22Rv1 (cell line): ENCODE data around the gene RHBDD1.

Experiments
- H3K27ac ChIP-seq: fragments of 450-650 bp; 2 replicates; pipeline ENCODE4 v1.5.1; 2017
- ZFX ChIP-seq: fragments of 450-650 bp; IDR thresholded peaks from 2 replicates; pipeline ENCODE4 v1.6.1; 2017; ENCODE audit warnings: antibody characterized with exemption, borderline replicate concordance
- TF ChIP-seq, protein P1 (sequence below): fragments of 450-650 bp; IDR thresholded peaks from 2 replicates; pipeline ENCODE4 v1.5.1; 2017; ENCODE audit warnings: mild to moderate bottlenecking

The RHBDD1 gene

DNA sequence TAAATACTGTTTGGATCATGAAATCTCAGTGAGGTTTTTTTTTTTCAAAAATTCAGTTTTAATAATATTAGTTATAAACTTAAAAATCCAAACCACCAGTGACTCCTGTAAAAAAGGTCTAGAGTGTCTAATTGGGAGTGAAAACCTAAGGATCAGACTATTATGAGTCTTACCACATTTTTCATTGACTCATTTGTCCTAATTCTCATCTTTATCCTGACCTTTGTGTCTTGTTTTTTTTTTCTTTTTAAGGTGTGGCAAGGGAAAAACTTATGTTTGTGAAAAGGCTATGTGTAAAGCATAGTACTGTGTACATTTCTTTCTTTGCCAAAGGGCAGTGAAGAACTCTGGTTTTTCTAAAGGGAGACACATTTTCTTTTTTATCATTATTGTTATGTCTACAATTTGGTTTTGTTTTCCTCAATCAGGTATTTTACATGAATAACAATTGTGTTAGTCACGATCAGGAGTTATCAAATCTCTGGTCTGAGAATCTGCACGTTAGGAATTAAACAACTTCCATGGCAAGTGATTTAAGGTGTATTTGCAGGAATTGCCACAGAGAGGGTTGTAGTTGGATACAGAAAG is 52.6 kb downstream of the RHBDD1 start:
- no peak for TF ChIP-seq ZFX
- TF ChIP-seq, protein P1, sequence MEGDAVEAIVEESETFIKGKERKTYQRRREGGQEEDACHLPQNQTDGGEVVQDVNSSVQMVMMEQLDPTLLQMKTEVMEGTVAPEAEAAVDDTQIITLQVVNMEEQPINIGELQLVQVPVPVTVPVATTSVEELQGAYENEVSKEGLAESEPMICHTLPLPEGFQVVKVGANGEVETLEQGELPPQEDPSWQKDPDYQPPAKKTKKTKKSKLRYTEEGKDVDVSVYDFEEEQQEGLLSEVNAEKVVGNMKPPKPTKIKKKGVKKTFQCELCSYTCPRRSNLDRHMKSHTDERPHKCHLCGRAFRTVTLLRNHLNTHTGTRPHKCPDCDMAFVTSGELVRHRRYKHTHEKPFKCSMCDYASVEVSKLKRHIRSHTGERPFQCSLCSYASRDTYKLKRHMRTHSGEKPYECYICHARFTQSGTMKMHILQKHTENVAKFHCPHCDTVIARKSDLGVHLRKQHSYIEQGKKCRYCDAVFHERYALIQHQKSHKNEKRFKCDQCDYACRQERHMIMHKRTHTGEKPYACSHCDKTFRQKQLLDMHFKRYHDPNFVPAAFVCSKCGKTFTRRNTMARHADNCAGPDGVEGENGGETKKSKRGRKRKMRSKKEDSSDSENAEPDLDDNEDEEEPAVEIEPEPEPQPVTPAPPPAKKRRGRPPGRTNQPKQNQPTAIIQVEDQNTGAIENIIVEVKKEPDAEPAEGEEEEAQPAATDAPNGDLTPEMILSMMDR: no peak
- H3K27ac ChIP-seq: no peak overlapping the region

DNA sequence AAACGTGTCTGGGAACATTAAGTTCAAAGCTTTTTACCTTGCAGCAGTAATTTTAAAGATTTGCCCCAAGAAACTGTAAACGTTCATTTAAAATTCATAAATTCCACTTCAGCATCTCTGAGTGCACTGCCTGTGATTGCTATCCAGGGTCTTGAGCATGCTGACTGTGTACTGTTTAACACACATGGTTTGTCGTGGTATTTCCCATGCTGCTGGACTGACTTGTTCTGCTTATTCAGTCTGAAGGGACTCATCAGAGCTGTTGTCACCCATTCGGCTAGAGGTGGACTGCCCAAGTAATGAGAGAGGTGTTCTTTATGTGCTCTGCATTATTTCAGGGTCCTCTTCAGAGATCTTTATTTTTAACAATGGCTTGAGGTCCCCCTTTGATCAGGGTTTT is 53.1 kb downstream of the RHBDD1 start:
- no peak overlapping the region for H3K27ac ChIP-seq
- no peak for TF ChIP-seq ZFX
- TF ChIP-seq, protein P1: no peak

DNA sequence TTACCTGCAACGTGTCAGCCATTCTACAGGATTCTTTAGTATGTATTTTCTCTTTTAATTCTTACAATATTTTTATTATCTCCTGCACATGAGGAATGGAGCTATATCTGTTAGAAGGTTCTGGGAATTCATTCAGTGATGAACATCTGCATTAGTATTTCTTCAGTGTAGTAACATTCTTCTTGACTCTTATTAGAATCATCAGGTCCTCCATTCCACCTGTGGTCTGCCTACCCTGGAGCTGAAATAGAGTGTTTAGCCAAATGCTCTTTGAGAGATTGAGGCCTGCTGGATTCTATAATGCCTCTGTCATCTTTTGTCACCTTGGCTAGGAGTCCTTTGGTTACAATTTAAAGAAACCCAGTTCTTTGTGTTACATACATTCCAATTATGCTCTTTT is 54.4 kb downstream of the RHBDD1 start:
- H3K27ac ChIP-seq: no peak overlapping the region
- no peak for TF ChIP-seq ZFX
- TF ChIP-seq, protein P1: no peak

DNA sequence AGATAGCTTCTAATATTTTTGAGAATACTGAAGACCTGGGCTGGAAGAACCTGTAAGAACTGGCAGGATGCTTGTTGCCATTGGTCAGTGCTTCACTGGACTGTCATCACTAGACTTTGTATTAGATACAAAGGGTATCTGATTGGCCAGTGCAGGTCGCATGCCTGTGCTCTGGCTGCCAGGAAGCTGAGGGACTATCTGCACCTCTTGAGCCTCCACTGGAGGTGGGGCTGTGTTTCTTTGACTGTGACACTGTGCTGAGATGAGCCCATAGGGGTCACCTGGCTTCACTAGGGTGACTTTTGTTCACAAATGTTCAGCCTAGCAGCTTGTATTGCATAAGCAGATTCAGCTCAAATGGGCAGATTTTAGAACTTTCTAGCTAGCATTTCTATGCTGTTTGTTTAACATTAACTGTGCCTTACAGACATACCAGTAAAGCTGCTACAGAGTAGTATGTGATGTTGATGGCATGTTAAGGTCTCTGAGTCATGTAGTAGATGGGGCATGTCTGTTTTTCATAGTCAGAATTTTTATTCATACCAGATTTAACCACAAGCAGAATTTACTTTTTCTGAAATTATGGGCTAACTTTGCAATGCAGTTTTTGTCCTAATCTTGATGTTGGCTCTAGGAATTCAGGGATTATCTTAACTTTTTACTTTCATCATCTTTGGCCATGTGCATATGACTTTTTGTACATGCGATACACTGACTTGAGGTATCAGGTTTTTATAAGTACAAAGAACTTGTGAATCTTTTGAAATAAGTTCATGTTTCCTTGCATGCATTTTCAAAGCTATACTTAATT is 56.1 kb downstream of the RHBDD1 start:
- TF ChIP-seq, protein P1: no peak
- TF ChIP-seq ZFX: no peak
- no peak overlapping the region for H3K27ac ChIP-seq

DNA sequence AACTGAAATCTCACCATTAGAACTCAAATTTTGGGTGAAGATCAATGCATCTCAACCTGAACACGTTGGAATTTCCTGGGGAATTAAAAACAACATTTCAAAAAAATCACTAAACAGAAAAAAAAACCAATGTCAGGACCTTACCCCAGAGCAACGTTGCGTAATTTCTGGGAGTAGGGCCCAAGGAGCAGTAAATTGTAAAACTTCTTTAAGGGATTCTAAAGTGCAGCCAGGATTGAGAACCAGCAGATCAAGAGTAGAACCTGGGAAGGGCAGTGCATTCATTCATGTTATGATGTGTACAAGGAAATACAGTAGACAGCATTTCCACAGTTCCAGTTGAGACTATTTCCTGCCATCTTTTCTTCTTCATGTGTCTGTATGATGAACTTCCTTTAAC is 56.9 kb downstream of the RHBDD1 start:
- no peak overlapping the region for H3K27ac ChIP-seq
- TF ChIP-seq, protein P1: no peak
- TF ChIP-seq ZFX: no peak

DNA sequence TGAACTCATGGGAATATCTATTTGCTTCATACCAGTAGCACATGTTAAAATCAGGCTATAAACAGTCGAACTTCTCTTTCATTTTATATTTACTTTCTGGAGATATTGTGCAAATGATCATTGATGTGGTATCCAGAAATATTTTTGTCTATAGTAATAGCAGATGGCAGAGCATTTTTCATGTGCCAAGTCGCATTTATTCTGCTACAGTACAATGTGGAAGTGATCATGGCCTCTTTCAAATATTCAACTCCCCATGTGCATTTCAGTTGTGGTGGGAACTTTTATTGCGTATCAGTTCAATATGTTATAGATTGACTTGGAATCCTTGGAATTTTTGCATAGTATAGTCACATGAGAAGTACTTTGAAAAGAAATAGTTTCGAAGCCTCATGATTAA is 57.4 kb downstream of the RHBDD1 start:
- no peak overlapping the region for H3K27ac ChIP-seq
- TF ChIP-seq ZFX: no peak
- TF ChIP-seq, protein P1: no peak

DNA sequence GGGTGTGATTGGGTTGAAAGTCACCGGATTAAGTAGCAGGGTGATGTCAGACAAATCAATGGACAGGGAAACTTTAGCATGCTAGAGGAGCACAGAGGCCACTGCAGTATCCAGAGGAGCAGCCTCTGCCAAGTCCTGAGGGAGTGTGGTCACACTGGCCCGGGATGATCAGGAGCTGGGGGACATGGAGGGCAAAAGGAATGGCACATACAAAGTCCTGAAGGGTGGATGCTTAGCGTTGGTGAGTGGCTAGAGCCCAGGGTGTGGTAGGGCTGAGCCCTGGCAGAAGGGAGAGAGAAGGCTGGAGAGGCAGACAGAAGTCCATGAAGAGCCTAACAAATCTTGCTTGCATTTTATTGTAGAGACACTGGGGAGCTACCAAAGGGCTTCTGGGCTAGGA is 58.9 kb downstream of the RHBDD1 start:
- no peak for TF ChIP-seq ZFX
- TF ChIP-seq, protein P1: no peak

More for the DNA sequence above, 58.9 kb downstream of the RHBDD1 start:
- H3K27ac ChIP-seq: no peak overlapping the region
